ENCODE data around the gene SLC9C2. TPM values are rescaled to one million over a fixed set of nuclear protein-coding genes. Genes with fewer than 3 reads are reported as not detected.
"Not testable (repeated sequence)": the region's sequence is repeated elsewhere in the genome, so short reads cannot be mapped to it uniquely, and the experiment has no call there.

The SLC9C2 gene
- polyA plus RNA-seq, 1 donor from 2014 or later, result 0.31 TPM

- no peak overlapping the region for H3K4me2 ChIP-seq (ENCODE audit: low read length)
- H4K20me1 ChIP-seq (ENCODE audit: insufficient read depth), result no peaks in the 10 kb centered on the region
- H3K9me3 ChIP-seq (ENCODE audit: low read length), result no peaks in the 10 kb centered on the region
- no peaks in the 10 kb centered on the region for H3F3A ChIP-seq (ENCODE audit: insufficient read depth, low read length, poor library complexity, severe bottlenecking)
- H3K4me3 ChIP-seq (ENCODE audit: low read length), result no peak overlapping the region
- peaks cover 8% of the 10 kb centered on the region for H3K79me2 ChIP-seq (replicated peaks; ENCODE audit: insufficient read depth, low read length)
- no peaks in the 10 kb centered on the region for H3K27me3 ChIP-seq (ENCODE audit: insufficient read depth, low read depth, low read length)
- H2AFZ ChIP-seq (ENCODE audit: low read depth, low read length), result no peak overlapping the region
- H3K9me2 ChIP-seq (ENCODE audit: insufficient read depth, low read length), result no peaks in the 10 kb centered on the region
- H3K27ac ChIP-seq (ENCODE audit: low read length), result no peak overlapping the region
- TF ChIP-seq SMC3 (conservative IDR thresholded peaks at IDR 0.05; ENCODE audit: poor library complexity), result no peak
- TF ChIP-seq TAF1 (IDR thresholded peaks at IDR 0.05; ENCODE audit: low read depth), result no peak
- TF ChIP-seq RAD21 (conservative IDR thresholded peaks at IDR 0.05), result no peak
- TF ChIP-seq EZH2 (IDR thresholded peaks at IDR 0.05; ENCODE audit: borderline replicate concordance, insufficient read depth, low read length, poor library complexity, severe bottlenecking), result no peak
- no peak for TF ChIP-seq MXI1 (conservative IDR thresholded peaks at IDR 0.05; ENCODE audit: poor library complexity, severe bottlenecking)
- no peak overlapping the region for H3K9ac ChIP-seq (ENCODE audit: low read length)
- H3K36me3 ChIP-seq (ENCODE audit: insufficient read depth, low read length), result no peaks in the 10 kb centered on the region
These were observed 35.5 kb upstream of the SLC9C2 start for GRCh38 chr1:173638043-173639021.

GRCh38 chr1:173637236-173638042 is 34.6 kb upstream of the SLC9C2 start:
- not testable (repeated sequence) for H3K9ac ChIP-seq (ENCODE audit: low read length); H3K4me2 ChIP-seq (ENCODE audit: low read length); H3K27ac ChIP-seq (ENCODE audit: low read length)

GRCh38 chr1:173635116-173635515 is 32.2 kb upstream of the SLC9C2 start, which contains the start of gene TEX50:
TEX50 (plus strand) TSS chr1:173635338; CDS start chr1:173635522, 184 bp downstream.
- Histone ChIP-seq H2AFZ (ENCODE audit: low read depth, low read length) (no peak within 1 kb of the TSS), H3K27ac (ENCODE audit: low read length) (no peak within 1 kb of the TSS), H4K20me1 (ENCODE audit: insufficient read depth) (no peaks in the 10 kb centered on the region), H3K9me3 (ENCODE audit: low read length) (no peaks in the 10 kb centered on the region), H3K79me2 (replicated peaks; ENCODE audit: insufficient read depth, low read length) (peaks cover 8% of the 10 kb centered on the region), H3K4me3 (ENCODE audit: low read length) (no peak within 1 kb of the TSS), H3F3A (ENCODE audit: insufficient read depth, low read length, poor library complexity, severe bottlenecking) (no peaks in the 10 kb centered on the region), H3K9me2 (ENCODE audit: insufficient read depth, low read length) (no peaks in the 10 kb centered on the region), H3K36me3 (ENCODE audit: insufficient read depth, low read length) (no peaks in the 10 kb centered on the region), H3K4me2 (ENCODE audit: low read length) (no peak within 1 kb of the TSS), H3K9ac (ENCODE audit: low read length) (no peak within 1 kb of the TSS), H3K27me3 (ENCODE audit: insufficient read depth, low read depth, low read length) (no peaks in the 10 kb centered on the region)
- TF ChIP-seq MXI1 (conservative IDR thresholded peaks at IDR 0.05; ENCODE audit: poor library complexity, severe bottlenecking) (no peak), EP300 (conservative IDR thresholded peaks at IDR 0.05; ENCODE audit: poor library complexity, severe bottlenecking) (no peak), EZH2 (IDR thresholded peaks at IDR 0.05; ENCODE audit: borderline replicate concordance, insufficient read depth, low read length, poor library complexity, severe bottlenecking) (no peak), TAF1 (IDR thresholded peaks at IDR 0.05; ENCODE audit: low read depth) (no peak), RAD21 (conservative IDR thresholded peaks at IDR 0.05) (no peak), REST (IDR thresholded peaks at IDR 0.05; ENCODE audit: borderline replicate concordance) (no peak), POLR2AphosphoS5 (IDR thresholded peaks at IDR 0.05) (no peak), SMC3 (conservative IDR thresholded peaks at IDR 0.05; ENCODE audit: poor library complexity) (no peak), CTCF (IDR thresholded peaks at IDR 0.05; ENCODE audit: poor library complexity, severe bottlenecking) (no peak)

More at GRCh38 chr1:173637236-173638042, 34.6 kb upstream of the SLC9C2 start:
- H3K9me2 ChIP-seq (ENCODE audit: insufficient read depth, low read length); H3K4me3 ChIP-seq (ENCODE audit: low read length); H2AFZ ChIP-seq (ENCODE audit: low read depth, low read length); H3F3A ChIP-seq (ENCODE audit: insufficient read depth, low read length, poor library complexity, severe bottlenecking); H3K27me3 ChIP-seq (ENCODE audit: insufficient read depth, low read depth, low read length); H3K36me3 ChIP-seq (ENCODE audit: insufficient read depth, low read length); H3K79me2 ChIP-seq (replicated peaks; ENCODE audit: insufficient read depth, low read length); H4K20me1 ChIP-seq (ENCODE audit: insufficient read depth); H3K9me3 ChIP-seq (ENCODE audit: low read length): not testable (repeated sequence)

All from neural cell (in vitro differentiated cells).